Activated B cell treated with CpG ODN at 0.5 μM for 24 hours (primary cell): ENCODE measurements around the gene DSCAM. TPM values are rescaled to one million over a fixed set of nuclear protein-coding genes. Genes with fewer than 3 reads are reported as not detected.

Experiments used
- ATAC-seq: fragments of 200-7000 bp; cut with Tn5 transposase; one replicate; pipeline ENCODE4 v1.10.0; 2021; ENCODE audit warnings: low read depth, mild to moderate bottlenecking, moderate library complexity
- CTCF ChIA-PET: fragments of 350-600 bp; sonication (Branson Sonifier 250); formaldehyde crosslinking; loops from one replicate; lab custom pipeline; 2021; ENCODE audit warnings: antibody characterized with exemption; lab: Charles Lee
- POLR2A ChIA-PET: fragments of 350-600 bp; sonication (Branson Sonifier 250); formaldehyde crosslinking; loops from one replicate; lab custom pipeline; 2021; ENCODE audit warnings: antibody characterized with exemption; lab: Charles Lee
- DNase-seq: peaks from one replicate; pipeline ENCODE4 v3.0.0; 2022
- H3K27ac Mint-ChIP-seq: one replicate; pipeline ENCODE4 v1.8.0; 2020; ENCODE audit warnings: mixed read lengths
- H3K27me3 Mint-ChIP-seq: one replicate; pipeline ENCODE4 v1.8.0; 2021; ENCODE audit warnings: mixed read lengths
- H3K36me3 Mint-ChIP-seq: one replicate; pipeline ENCODE4 v1.8.0; 2021; ENCODE audit warnings: low read depth, mixed read lengths
- H3K4me1 Mint-ChIP-seq: one replicate; pipeline ENCODE4 v1.8.0; 2021; ENCODE audit warnings: mixed read lengths
- H3K4me3 Mint-ChIP-seq: one replicate; pipeline ENCODE4 v1.8.0; 2020; ENCODE audit warnings: mild to moderate bottlenecking, mixed read lengths
- H3K9me3 Mint-ChIP-seq: one replicate; pipeline ENCODE4 v1.8.0; 2020; ENCODE audit warnings: mixed read lengths
- intact Hi-C: fragments of 100-400 bp; cut with micrococcal nuclease; formaldehyde crosslinking; loops from one replicate; pipeline ENCODE4 v1.15.1; 2024
- total RNA-seq: library from RNA; stranded (reverse); gene quantifications from 2 replicates; pipeline ENCODE4 v1.2.3, GENCODE V29; 2022
- TF ChIP-seq, protein P1 (sequence below): fragments of 200-600 bp; IDR thresholded peaks from one replicate; pipeline ENCODE4 v1.8.0; 2022; ENCODE audit warnings: antibody characterized with exemption, mild to moderate bottlenecking

DSCAM gene
- total RNA-seq, 1 donor from 2014 or later: not detected

DNA sequence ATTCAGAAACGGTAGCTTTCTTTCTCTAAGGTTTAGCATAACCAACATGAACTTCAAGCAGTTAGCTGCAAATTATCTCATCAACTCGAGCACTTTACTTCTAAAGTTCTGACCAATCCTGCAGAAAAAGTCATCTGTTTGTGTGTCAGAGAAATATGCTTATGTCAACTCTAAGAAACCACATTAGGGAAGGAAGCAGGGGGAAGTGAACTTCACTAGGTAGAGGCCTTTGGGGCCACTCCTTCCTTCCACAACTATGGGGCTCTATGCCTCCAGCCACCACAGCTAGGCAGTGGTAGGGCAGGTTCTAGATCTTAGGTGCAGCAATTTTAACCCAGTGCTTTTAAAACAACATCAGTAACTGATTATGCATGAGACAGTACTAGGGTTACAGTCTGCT, 375.9 kb downstream of the DSCAM start:
- TF ChIP-seq, protein P1, sequence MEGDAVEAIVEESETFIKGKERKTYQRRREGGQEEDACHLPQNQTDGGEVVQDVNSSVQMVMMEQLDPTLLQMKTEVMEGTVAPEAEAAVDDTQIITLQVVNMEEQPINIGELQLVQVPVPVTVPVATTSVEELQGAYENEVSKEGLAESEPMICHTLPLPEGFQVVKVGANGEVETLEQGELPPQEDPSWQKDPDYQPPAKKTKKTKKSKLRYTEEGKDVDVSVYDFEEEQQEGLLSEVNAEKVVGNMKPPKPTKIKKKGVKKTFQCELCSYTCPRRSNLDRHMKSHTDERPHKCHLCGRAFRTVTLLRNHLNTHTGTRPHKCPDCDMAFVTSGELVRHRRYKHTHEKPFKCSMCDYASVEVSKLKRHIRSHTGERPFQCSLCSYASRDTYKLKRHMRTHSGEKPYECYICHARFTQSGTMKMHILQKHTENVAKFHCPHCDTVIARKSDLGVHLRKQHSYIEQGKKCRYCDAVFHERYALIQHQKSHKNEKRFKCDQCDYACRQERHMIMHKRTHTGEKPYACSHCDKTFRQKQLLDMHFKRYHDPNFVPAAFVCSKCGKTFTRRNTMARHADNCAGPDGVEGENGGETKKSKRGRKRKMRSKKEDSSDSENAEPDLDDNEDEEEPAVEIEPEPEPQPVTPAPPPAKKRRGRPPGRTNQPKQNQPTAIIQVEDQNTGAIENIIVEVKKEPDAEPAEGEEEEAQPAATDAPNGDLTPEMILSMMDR: no peak
- CTCF ChIA-PET: no interaction called here
- no peak overlapping the region for H3K27ac Mint-ChIP-seq
- ATAC-seq (no peak), DNase-seq (no peak)
- intact Hi-C loops: no loop called here
- POLR2A ChIA-PET: no interaction called here
- H3K36me3 Mint-ChIP-seq: no peaks in the 10 kb centered on the region
- no peaks in the 10 kb centered on the region for H3K4me1 Mint-ChIP-seq
- H3K27me3 Mint-ChIP-seq: no peaks in the 10 kb centered on the region
- no peak overlapping the region for H3K4me3 Mint-ChIP-seq
- peaks cover 2% of the 10 kb centered on the region for H3K9me3 Mint-ChIP-seq

- Mint-ChIP-seq H3K27ac (no peak overlapping the region), H3K36me3 (no peaks in the 10 kb centered on the region), H3K9me3 (peaks cover 2% of the 10 kb centered on the region), H3K4me3 (no peak overlapping the region), H3K4me1 (no peaks in the 10 kb centered on the region), H3K27me3 (no peaks in the 10 kb centered on the region)
- POLR2A ChIA-PET: no interaction called here
- no peak for DNase-seq
- TF ChIP-seq, protein P1: no peak
- intact Hi-C loops: loop anchor here (5.0 kb wide), 1 partner anchor 600 kb away; no protein-coding TSS in a partner anchor
- CTCF ChIA-PET: no interaction called here
- ATAC-seq: no peak
Measured at GRCh38 chr21:40466893-40467483, 380.0 kb downstream of the DSCAM start.

DNA sequence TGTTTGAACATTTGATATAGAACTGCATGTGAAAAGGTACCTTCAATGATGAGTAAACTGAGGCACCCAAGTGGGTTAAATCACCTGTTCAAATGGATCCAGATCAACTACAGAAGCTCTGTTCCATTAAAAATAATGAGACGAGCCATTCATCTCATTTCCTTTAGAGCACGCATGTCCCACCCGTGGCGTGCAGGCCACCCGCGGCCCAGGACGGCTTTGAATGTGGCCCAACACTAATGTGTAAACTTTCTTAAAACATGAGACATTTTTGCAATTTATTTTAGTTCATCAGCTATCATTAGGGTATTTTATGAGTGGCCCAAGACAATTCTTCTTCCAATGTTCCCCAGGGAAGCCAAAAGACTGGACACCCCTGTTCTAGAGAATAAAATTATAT, 381.6 kb downstream of the DSCAM start:
- Mint-ChIP-seq H3K4me1 (no peaks in the 10 kb centered on the region), H3K27me3 (no peaks in the 10 kb centered on the region), H3K4me3 (no peak overlapping the region), H3K9me3 (peaks cover 2% of the 10 kb centered on the region), H3K36me3 (no peaks in the 10 kb centered on the region), H3K27ac (no peak overlapping the region)
- DNase-seq: no peak
- ChIA-PET POLR2A (no interaction called here), CTCF (no interaction called here)
- intact Hi-C loops: loop anchor here (5.0 kb wide), 1 partner anchor 602 kb away; no protein-coding TSS in a partner anchor
- ATAC-seq: no peak
- TF ChIP-seq, protein P1: no peak

DNA sequence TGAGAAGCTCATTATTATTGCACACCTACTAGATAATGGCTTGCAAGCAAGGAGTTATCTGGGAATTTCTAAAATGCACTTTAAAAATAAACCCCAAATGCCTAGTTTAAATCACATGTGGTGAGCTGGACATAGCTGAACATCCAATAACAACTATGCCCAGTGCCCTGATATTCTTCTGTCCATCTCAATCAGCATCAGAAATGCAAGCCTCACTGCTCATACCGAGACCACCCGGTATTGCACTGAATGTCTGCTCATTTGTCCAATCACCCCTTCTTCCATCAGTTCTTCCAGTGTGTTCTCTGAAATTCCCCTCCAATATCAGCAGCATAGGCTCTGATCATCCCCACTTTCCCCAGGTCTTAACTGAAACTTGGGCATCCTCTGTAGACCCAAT, 383.8 kb downstream of the DSCAM start:
- TF ChIP-seq, protein P1: no peak
- intact Hi-C loops: no loop called here
- DNase-seq (no peak), ATAC-seq (no peak)
- Mint-ChIP-seq H3K4me1 (no peaks in the 10 kb centered on the region), H3K4me3 (no peak overlapping the region), H3K9me3 (no peaks in the 10 kb centered on the region), H3K27me3 (no peaks in the 10 kb centered on the region), H3K36me3 (no peaks in the 10 kb centered on the region), H3K27ac (no peak overlapping the region)
- ChIA-PET CTCF (no interaction called here), POLR2A (no interaction called here)

DNA sequence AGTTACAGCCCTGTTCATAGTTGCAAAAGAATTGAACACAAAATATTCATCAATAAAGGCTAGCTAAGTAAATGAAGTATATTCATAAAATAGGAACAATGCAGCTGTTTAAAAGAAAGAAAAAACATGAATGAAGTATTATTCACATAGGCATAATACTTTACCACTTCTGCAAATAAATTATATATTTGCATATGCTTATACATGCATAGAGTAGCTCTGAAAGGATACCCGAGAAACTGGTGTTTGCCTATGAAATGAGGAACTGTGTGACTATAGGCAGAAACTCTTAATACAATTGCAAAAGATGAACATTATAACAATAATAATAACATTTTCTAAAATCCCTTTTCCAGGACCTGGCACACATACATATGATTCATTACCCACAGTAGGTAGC, 385.9 kb downstream of the DSCAM start:
- DNase-seq (no peak), ATAC-seq (no peak)
- H3K36me3 Mint-ChIP-seq: no peaks in the 10 kb centered on the region
- ChIA-PET CTCF (no interaction called here), POLR2A (no interaction called here)
- H3K27me3 Mint-ChIP-seq: no peaks in the 10 kb centered on the region
- no peak overlapping the region for H3K4me3 Mint-ChIP-seq
- H3K4me1 Mint-ChIP-seq: no peaks in the 10 kb centered on the region
- H3K27ac Mint-ChIP-seq: no peak overlapping the region
- TF ChIP-seq, protein P1: no peak
- H3K9me3 Mint-ChIP-seq: no peaks in the 10 kb centered on the region
- intact Hi-C loops: no loop called here
